CD4-positive, alpha-beta T cell treated with Interleukin-1 beta for 1 hour (primary cell): ENCODE results near the gene ROMO1.
"Not testable (repeated sequence)": the region's sequence is repeated elsewhere in the genome, so short reads cannot be mapped to it uniquely, and the experiment has no call there.

ENCODE experiments used
- DNase-seq, 2 donors: peaks; one replicate each; pipeline ENCODE4 v3.0.0-alpha.2; 2020 to 2022

ROMO1 gene

GRCh38 chr20:35713120-35713519, 13.9 kb downstream of the ROMO1 start:
- not testable (repeated sequence) for DNase-seq

GRCh38 chr20:35714127-35714526, 14.9 kb downstream of the ROMO1 start:
- DNase-seq: no peak

DNA sequence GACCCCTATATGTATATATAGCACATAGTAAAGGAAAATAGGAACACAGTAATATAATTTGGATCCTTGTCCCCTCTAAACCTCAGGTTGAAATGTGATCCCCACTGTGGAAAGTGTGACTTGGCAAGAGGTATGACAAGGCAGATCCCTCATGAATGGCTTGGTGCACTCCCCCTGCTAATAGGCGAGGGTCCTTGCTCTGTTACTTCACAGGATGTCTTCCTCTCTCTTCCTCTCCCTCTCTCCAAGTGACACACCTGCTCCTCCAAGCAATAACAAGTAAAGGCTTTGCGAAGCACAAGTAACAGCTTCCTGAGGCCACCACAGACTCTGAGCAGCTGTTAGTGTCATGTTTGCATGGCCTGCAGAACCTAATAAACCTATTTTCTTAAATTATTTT, 16.4 kb downstream of the ROMO1 start:
- no peak for DNase-seq

DNA sequence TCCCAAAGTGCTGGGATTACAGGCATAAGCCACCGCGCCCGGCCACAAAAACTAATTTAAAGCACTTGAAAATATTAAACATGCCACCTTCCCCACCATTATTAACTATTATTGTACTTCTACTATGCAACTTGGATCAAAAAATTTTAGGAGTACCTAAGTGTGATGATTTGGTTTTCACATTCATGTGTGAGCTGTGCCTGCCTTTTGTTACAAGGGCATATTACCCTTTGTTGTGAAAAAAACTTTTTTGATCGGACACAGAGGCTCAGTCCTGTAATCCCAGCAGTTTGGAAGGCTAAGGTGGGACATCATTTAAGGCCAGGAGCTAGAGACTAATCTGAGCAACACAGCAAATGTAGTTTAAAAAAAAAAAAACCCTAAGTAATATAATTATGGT, 17.1 kb downstream of the ROMO1 start:
- no peak for DNase-seq

DNA sequence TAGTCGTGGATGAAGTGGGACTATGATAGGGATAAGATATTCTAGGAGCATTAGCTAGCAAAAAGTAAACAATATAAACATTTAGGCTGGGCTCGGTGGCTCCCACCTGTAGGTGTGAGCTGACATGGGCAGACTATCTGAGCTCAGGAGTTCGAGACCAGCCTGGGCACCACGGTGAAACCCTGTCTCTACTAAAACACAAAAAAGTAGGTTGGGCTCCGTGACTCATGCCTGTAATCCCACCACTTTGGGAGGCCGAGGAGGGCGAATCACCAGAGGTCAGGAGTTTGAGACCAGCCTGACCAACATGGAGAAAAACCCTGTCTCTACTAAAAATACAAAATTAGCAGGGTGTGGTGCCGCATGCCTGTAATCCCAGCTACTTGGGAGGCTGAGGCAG, 19.1 kb downstream of the ROMO1 start:
- DNase-seq: not testable (repeated sequence)

GRCh38 chr20:35718972-35719635, 19.9 kb downstream of the ROMO1 start:
- DNase-seq: no peak

DNA sequence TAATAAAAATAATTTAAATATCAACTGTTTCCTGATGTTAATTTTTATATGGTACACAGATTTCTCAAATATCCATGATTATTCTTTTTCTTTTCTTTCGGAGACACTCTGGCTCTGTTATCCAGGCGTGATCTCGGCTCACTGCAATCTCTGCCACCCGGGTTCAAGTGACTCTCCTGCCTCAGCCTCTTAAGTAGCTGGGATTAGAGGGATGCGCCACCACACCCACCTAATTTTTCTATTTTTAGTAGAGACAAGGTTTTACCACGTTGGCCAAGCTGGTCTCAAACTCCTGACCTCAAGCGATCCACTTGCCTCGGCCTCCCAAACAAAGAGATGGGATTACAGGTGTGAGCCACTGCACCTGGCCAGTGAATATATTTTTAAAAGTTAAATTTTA, 20.5 kb downstream of the ROMO1 start:
- DNase-seq: no peak

DNA sequence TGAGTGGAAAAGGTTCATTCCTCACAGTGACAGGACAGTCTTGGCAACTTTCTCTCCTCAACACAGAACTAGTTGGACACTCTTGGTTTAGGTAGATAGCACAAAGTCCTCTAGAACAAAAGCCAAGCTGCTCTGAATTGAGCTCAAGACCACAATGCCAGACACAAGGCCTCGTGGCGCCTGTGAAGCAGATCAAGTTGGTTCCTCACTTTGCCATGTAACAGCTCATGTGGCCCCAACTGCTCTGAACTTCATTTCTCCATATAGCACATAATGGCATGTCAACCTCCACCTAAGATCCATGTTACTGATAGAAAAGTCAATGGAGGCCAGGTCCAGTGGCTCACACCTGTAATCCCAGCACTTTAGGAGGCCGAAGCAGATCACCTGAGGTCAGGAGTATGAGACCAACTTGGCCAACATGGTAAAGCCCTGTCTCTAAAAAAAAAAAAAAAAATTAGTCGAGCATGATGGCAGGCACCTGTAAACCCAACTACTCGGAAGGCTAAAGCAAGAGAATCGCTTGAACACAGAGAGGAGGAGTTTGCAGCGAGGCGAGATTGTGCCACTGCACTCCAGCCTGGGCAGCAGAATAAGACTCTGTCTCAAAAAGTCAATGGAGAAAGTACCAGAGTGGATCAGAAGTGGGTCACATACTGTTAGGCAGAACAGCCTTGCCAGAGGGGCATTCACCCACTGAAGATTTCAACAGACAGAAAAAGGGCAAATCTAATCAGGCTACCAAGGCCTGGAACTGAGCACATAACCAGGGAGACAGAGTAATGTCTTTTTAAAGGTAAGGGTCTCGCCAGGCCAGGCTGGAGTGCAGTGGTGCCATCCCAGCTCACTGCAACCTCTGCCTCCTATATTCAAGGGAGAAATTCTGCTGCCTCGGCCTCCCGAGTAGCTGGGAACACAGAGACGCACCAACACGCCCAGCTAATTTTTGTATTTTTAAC, 21.2 kb downstream of the ROMO1 start:
- no peak for DNase-seq

DNA sequence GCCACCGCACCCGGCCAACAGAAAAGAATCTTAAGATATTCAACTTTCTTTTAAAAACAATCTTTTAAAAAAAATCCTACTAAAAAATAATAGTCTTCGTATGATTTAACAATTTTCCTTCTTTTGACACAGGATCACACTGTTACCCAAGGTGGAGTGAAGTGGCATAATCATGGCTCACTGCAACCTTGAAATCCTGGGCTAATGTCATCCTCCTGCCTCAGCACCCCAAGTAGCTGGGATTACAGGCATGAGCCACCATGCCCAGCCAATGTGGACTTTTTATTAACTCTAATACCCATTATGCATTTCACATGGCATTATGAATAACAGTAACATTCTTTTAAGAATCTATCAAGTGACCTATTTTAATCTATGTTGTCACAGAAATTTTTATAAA, 22.0 kb downstream of the ROMO1 start:
- no peak for DNase-seq

DNA sequence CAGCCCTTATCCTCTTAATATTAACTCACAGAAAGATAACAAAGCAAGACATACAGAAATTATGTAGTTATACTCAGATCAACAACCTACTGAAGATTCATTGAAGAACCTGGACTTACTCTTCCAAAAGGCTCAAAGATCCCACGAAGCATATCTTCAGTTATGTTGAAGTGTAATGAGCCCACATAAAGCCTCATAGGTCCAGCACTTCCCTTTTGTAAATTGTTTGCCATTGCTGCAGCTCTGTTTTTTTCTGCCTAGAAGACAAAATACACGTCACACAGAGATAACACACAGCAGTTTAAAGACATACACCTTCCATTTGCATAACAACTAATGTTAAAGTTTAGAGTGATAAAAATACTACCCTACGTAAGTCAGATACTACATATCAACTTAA, 22.4 kb downstream of the ROMO1 start:
- DNase-seq: no peak

DNA sequence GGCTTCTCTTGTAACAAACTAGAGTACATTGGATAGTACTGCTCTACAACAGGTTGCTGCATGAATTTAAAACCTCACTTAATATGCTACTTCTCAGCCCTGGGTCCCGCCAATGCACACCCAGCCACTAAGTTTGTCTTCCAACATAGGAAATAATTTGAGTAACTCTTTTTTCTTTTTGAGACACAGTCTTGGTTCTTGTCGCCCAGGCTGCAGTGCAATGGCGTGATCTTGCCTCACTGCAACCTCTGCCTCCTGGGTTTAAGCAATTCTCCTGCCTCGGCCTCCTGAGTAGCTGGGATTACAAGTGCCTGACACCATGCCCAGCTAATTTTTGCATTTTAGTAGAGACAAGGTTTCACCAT, 24.1 kb downstream of the ROMO1 start:
- not testable (repeated sequence) for DNase-seq

DNA sequence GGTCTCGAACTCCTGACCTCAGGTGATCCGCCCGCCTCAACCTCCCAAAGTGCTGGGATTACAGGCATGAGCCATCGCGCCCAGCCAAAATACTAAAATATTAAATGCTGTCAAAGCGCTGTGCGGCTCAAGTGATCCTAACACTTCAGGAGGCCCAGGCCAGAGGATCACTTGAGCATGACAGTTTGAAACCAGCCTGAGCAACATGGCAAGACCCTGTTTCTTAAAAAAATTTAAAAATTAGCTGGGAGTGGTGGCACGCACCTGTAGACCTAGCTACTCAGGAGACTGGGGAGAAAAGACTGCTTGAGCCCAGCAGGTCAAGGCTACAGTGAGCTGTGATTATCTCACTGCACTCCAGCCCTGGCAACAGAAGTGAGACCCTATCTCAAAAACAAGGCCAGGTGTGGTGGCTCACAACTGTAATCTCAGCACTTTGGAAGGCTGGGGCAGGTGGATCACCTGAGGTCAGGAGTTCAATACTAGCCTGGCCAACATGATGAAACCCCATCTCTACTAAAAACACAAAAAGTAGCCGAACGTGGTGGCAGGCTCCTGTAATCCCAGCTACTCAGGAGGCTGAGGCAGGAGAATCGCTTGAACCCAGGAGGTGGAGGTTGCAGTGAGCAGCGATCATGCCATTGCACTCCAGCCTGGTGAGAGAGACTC, 24.6 kb downstream of the ROMO1 start:
- DNase-seq: not testable (repeated sequence)

- DNase-seq: no peak
Measured at GRCh38 chr20:35724321-35725230, 25.4 kb downstream of the ROMO1 start.

- peak in 1 of 2 donors; percentile 20 for DNase-seq
Measured at GRCh38 chr20:35726842-35727711, 27.9 kb downstream of the ROMO1 start.

DNA sequence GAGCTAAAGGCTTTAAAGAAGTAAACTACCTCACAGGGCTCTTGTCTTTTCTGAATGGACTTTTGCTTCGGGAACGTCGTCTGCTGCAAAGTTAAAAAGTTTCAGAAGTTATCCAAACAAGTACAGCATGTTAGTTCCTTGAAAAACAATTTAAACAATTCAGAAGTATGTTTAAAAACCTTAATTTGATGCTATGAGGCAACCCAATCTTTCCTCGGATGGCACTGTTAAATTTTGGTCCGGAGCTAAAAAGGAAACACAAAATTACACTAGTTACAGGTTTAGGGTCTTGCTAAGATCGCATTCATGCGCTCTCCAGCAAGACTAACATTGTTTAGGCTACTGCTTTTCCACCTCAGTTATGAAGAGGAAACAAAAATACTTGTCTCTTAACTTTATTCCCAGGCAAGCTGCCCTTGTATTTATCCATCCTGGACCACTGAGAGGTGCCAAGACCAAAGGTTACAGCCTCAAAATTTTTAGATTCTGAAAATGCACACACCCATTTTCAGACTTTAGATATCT, 30.1 kb downstream of the ROMO1 start:
- no peak for DNase-seq

- DNase-seq: no peak
Measured at GRCh38 chr20:35729836-35730582, 30.8 kb downstream of the ROMO1 start.

DNA sequence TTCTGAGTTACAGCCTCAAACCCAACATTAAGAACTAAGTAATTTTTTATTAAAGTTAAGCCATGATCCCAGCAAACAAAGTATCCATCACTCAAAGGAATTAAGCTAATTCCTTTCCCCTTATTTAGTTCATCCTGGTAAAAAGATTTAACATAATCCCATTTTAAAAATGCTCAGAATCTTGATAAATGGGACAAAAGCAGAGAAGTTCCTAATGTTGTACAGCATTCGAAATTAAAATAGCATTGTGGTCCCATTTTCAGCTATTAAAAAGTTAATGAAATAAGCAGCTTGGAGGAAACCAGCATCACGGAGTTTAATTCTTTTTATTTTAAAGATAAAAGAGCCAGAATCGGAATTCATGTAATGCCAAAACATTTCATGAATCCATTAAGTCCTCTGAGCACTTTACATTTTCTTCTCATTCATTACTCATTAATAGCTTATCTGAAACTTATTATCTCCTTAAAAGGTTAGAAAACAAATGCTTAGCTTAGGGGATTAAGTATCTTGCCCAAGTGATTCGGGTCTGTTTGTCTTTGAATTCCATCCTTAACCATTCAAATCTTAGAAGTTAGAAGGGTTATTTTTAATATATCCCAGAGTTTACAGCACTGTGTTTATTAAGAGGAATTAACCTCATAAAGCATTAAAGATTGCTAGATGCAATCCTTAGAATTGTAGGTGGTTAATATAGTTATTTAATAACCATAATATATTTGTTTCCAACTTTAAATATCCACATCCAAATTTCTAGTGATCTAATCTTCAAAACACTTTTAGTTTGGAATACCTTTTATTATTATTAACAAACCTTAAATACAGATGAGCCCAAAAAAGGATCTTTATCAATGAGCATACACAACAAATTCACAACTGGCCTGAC, 31.6 kb downstream of the ROMO1 start:
- no peak for DNase-seq

GRCh38 chr20:35731469-35731788, 32.2 kb downstream of the ROMO1 start:
- no peak for DNase-seq

- no peak for DNase-seq
Measured at GRCh38 chr20:35731862-35732643, 32.8 kb downstream of the ROMO1 start.
